CD4-positive, alpha-beta memory T cell (primary cell): ENCODE measurements around the gene CFAP46. TPM values are rescaled to one million over a fixed set of nuclear protein-coding genes. Genes with fewer than 3 reads are reported as not detected.

ENCODE experiments used
- CTCF ChIA-PET: fragments of 350-600 bp; sonication (Branson Sonifier 250); formaldehyde crosslinking; loops from one replicate; lab custom pipeline; 2021; ENCODE audit warnings: inconsistent platforms; ENCODE audit not compliant: partially characterized antibody; lab: Charles Lee
- POLR2A ChIA-PET: fragments of 350-600 bp; sonication (Branson Sonifier 250); formaldehyde crosslinking; loops from one replicate; lab custom pipeline; 2021; ENCODE audit not compliant: partially characterized antibody; lab: Charles Lee
- DNase-seq, 5 donors: peaks; one replicate each; pipeline versions ENCODE4 v3.0.0 to v3.0.0-alpha.2; 2020 to 2022; ENCODE audit warnings: mixed read lengths in 1 of 5
- H3K27ac ChIP-seq: one replicate; pipeline ENCODE4 v1.7.0; 2013; ENCODE audit warnings: low read depth, low read length
- H3K27me3 ChIP-seq: 2 replicates; pipeline ENCODE4 v1.7.0; 2013; ENCODE audit warnings: mild to moderate bottlenecking, low read length, moderate library complexity; ENCODE audit not compliant: insufficient read depth
- H3K36me3 ChIP-seq: 2 replicates; pipeline ENCODE4 v1.7.0; 2013; ENCODE audit warnings: mild to moderate bottlenecking, low read length, moderate library complexity; ENCODE audit not compliant: insufficient read depth
- H3K4me1 ChIP-seq: 2 replicates; pipeline ENCODE4 v1.7.0; 2013; ENCODE audit warnings: mild to moderate bottlenecking, low read length, moderate library complexity; ENCODE audit not compliant: insufficient read depth
- H3K4me3 ChIP-seq, 2 donors: one replicate each; pipeline ENCODE4 v1.7.0; 2013; ENCODE audit warnings: low read length in 2 of 2, mild to moderate bottlenecking in 1 of 2
- H3K9me3 ChIP-seq, 2 donors: one replicate each; pipeline ENCODE4 v1.7.0; 2013; ENCODE audit warnings: low read length in 2 of 2, control low read depth in 1 of 2; ENCODE audit not compliant: control insufficient read depth in 1 of 2
- H3K27ac Mint-ChIP-seq, 7 donors: one replicate each; pipeline ENCODE4 v1.8.0; 2020 to 2021; ENCODE audit warnings: mixed read lengths in 7 of 7, mild to moderate bottlenecking in 6 of 7, inconsistent platforms in 3 of 7, moderate library complexity in 3 of 7
- H3K27me3 Mint-ChIP-seq, 2 donors: one replicate each; pipeline ENCODE4 v1.8.0; 2020 to 2021; ENCODE audit warnings: mixed read lengths in 2 of 2
- H3K36me3 Mint-ChIP-seq, 2 donors: one replicate each; pipeline ENCODE4 v1.8.0; 2020 to 2021; ENCODE audit warnings: mixed read lengths in 2 of 2, inconsistent platforms in 1 of 2, mild to moderate bottlenecking in 1 of 2
- H3K4me1 Mint-ChIP-seq, 4 donors: one replicate each; pipeline ENCODE4 v1.8.0; 2020 to 2021; ENCODE audit warnings: mixed read lengths in 4 of 4, mild to moderate bottlenecking in 1 of 4
- H3K4me3 Mint-ChIP-seq, 8 donors: one replicate each; pipeline ENCODE4 v1.8.0; 2020 to 2021; ENCODE audit warnings: mixed read lengths in 8 of 8, mild to moderate bottlenecking in 7 of 8, moderate library complexity in 6 of 8, inconsistent platforms in 3 of 8
- H3K9me3 Mint-ChIP-seq, 8 donors: one replicate each; pipeline ENCODE4 v1.8.0; 2020 to 2021; ENCODE audit warnings: mixed read lengths in 8 of 8, mild to moderate bottlenecking in 5 of 8, inconsistent platforms in 3 of 8, moderate library complexity in 1 of 8
- intact Hi-C: fragments of 100-400 bp; cut with micrococcal nuclease; formaldehyde crosslinking; loops from one replicate; pipeline ENCODE4 v1.15.1; 2023
- polyA plus RNA-seq, 2 donors: library from polyadenylated mRNA; unstranded; fragments of 300-500 nt; fragmentation: Illumina TruSeq; gene quantifications; one replicate each; pipeline ENCODE4 v1.2.3, GENCODE V29; 2021
- total RNA-seq, 2 experiments: library from RNA; stranded (reverse); gene quantifications; one replicate each; pipeline ENCODE4 v1.2.3, GENCODE V29; 2021

Gene CFAP46
- total and polyA plus RNA-seq, 4 experiments from 2014 or later = not detected

DNA sequence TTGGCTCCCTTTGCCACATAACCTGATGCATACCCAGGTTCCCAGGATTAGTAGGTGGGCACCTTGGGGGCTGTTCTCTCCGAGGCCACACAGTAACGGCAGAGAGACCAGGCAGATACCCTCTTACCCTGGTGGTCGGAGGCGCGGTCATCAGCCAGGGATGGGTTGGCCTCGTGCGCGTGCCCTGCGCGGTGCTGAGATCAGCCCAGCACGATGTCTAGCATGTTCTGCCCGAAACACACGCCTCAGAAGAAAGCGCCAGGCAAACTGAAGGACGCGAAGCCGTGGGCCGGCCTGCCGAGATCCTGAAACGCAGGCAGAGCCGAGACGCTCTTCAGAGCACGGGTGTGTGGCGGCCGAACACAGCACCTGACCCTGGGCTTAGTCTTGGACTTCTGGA lies 34.7 kb upstream of the CFAP46 start:
- H3K4me1 Mint-ChIP-seq = peaks cover 0 to 8% (median 0%) of the 10 kb centered on the region in 4 donors
- no peak for DNase-seq
- H3K4me3 ChIP-seq = no peak overlapping the region
- H3K27ac ChIP-seq = no peak overlapping the region
- no peaks in the 10 kb centered on the region for H3K9me3 ChIP-seq
- ChIA-PET CTCF (no interaction called here), POLR2A (no interaction called here)
- H3K27ac Mint-ChIP-seq = no peak overlapping the region
- no peaks in the 10 kb centered on the region for H3K27me3 ChIP-seq
- peaks cover 4 to 13% of the 10 kb centered on the region in 2 donors for H3K27me3 Mint-ChIP-seq
- no peak overlapping the region for H3K4me3 Mint-ChIP-seq
- H3K36me3 Mint-ChIP-seq = no peaks in the 10 kb centered on the region
- H3K4me1 ChIP-seq = no peaks in the 10 kb centered on the region
- H3K9me3 Mint-ChIP-seq = peaks cover 0 to 3% (median 0%) of the 10 kb centered on the region in 8 donors
- no peaks in the 10 kb centered on the region for H3K36me3 ChIP-seq
- intact Hi-C loops = no loop called here

DNA sequence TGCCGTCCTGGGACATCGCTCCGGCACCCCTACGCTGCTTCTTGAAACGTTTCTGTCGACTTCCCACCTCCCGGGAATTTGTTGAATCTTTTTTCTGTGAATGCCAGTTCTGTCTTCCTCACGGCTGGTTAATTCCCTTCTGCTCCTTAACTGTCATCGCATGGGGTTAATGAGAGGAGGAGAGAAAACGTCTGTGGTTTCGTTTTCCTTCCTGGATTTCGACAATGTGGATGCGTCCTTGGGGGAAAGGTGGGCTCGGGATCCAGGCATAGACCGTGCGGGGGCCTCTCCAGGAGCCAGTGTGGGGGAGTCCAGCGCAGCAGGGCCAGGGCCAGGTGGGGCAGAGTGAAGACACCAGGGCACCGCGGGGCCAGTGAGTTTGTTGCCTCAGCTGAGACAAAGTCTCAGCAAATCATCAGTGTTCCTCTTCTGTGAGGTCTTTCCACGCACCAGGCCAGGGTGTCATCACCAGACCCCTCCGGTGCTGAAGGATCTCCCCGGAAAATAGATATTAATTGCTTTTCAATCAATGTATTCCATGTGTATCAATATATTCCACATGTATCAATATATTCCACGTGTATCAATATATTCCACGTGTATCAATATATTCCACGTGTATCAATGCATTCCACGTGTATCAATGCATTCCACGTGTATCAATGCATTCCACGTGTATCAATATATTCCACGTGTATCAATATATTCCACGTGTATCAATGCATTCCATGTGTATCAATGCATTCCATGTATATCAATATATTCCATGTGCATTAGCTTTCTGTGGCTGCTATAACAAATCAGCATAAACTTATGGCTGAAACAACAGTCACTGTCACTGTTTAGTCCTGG lies 33.7 kb upstream of the CFAP46 start:
- DNase-seq = no peak
- H3K9me3 ChIP-seq = no peaks in the 10 kb centered on the region
- Mint-ChIP-seq H3K36me3 (no peaks in the 10 kb centered on the region), H3K4me1 (peaks cover 0 to 8% (median 0%) of the 10 kb centered on the region in 4 donors), H3K27ac (peak overlapping the region in 1 of 7 donors; percentile 57), H3K27me3 (peaks cover 6 to 19% of the 10 kb centered on the region in 2 donors), H3K4me3 (no peak overlapping the region), H3K9me3 (peaks cover 0 to 3% (median 0%) of the 10 kb centered on the region in 8 donors)
- no peaks in the 10 kb centered on the region for H3K4me1 ChIP-seq
- ChIA-PET POLR2A (no interaction called here), CTCF (no interaction called here)
- intact Hi-C loops = no loop called here
- no peaks in the 10 kb centered on the region for H3K36me3 ChIP-seq
- H3K4me3 ChIP-seq = no peak overlapping the region
- H3K27me3 ChIP-seq = no peaks in the 10 kb centered on the region
- H3K27ac ChIP-seq = no peak overlapping the region

DNA sequence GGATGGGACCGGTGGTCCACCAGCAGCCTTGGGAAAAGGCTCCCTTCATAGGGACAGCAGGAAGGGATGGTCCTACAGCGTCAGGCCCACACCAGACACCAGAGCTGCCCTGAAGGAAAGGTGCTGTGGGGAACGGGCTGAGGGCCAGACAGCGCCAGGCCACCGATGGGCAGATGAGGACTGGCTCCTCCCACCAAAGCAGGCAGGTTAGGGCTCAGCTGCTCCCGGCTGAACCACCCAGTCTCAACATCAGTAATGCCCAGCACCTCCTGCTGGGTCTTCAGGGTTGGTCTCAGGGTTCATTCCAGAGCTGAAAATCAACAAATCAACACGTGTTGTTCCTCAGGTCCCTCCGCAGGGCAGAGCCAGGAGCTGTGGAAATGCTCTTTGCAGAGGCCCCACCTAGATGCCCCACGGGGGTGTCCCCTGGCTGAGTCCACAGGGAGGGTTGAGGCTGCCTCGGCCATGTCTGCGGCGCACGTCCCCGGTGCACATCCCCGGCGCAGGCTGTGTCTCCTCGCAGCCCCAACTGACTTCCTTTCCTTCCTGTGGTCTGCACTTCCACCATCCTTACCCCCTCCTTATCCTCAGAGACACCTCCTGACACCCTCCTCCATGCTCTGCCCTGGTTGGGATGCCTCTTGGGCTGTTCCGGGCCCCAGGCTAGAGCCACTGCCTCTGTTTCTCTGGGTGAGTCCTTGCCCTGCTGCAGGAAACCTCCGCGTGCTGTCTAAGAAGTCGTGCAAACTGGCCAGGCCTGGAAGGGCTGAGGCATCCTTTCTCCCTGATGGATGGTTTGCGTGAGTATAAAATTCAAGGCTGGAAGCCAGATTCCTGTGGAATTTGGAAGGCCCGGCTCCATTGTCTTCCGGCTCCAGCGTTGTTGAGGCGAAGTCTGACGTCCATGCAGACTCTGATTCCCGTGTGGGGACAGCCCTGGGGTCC lies 32.8 kb upstream of the CFAP46 start:
- ChIA-PET POLR2A (no interaction called here), CTCF (no interaction called here)
- H3K9me3 Mint-ChIP-seq = peaks cover 0 to 6% (median 2%) of the 10 kb centered on the region in 8 donors
- intact Hi-C loops = no loop called here
- no peak overlapping the region for H3K27ac ChIP-seq
- no peaks in the 10 kb centered on the region for H3K36me3 ChIP-seq
- H3K4me1 Mint-ChIP-seq = peaks cover 0 to 8% (median 0%) of the 10 kb centered on the region in 4 donors
- H3K4me1 ChIP-seq = no peaks in the 10 kb centered on the region
- no peak for DNase-seq
- no peak overlapping the region for H3K4me3 Mint-ChIP-seq
- H3K9me3 ChIP-seq = no peaks in the 10 kb centered on the region
- H3K4me3 ChIP-seq = no peak overlapping the region
- peaks cover 6 to 19% of the 10 kb centered on the region in 2 donors for H3K27me3 Mint-ChIP-seq
- H3K36me3 Mint-ChIP-seq = no peaks in the 10 kb centered on the region
- no peak overlapping the region for H3K27ac Mint-ChIP-seq
- H3K27me3 ChIP-seq = peaks cover 5% of the 10 kb centered on the region

DNA sequence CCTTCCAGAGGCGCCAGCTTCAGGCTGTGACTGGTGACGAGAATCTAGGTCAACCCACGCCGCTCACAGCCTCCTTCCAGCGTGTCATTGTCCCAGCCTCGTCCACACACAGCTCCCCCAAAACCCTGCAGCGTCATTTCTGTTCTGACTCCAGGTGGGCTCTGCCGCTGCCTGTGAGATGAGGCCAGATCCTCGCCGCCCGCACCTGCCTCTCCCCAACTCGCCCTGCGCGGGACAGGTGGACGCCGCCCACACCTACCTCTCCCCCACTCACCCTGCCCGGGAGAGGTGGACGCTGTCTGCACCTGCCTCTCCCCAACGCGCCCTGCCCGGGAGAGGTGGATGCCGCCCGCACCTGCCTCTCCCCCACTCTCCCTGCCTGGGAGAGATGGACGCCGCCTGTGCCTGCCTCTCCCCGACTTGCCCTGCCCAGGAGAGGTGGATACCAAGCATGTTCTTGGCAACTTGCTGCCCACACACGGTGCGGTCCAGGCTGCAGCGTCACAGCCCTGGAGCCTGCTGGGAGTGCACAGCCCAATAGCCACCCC lies 32.0 kb upstream of the CFAP46 start:
- no peak overlapping the region for H3K27ac ChIP-seq
- intact Hi-C loops = no loop called here
- Mint-ChIP-seq H3K4me1 (peaks cover 0 to 8% (median 0%) of the 10 kb centered on the region in 4 donors), H3K36me3 (no peaks in the 10 kb centered on the region), H3K27me3 (peaks cover 6 to 19% of the 10 kb centered on the region in 2 donors), H3K27ac (no peak overlapping the region), H3K4me3 (no peak overlapping the region), H3K9me3 (peaks cover 0 to 7% (median 2%) of the 10 kb centered on the region in 8 donors)
- no peaks in the 10 kb centered on the region for H3K4me1 ChIP-seq
- no peaks in the 10 kb centered on the region for H3K9me3 ChIP-seq
- H3K4me3 ChIP-seq = no peak overlapping the region
- DNase-seq = no peak
- H3K27me3 ChIP-seq = peaks cover 5% of the 10 kb centered on the region
- POLR2A ChIA-PET = no interaction called here
- no peaks in the 10 kb centered on the region for H3K36me3 ChIP-seq
- CTCF ChIA-PET = no interaction called here

DNA sequence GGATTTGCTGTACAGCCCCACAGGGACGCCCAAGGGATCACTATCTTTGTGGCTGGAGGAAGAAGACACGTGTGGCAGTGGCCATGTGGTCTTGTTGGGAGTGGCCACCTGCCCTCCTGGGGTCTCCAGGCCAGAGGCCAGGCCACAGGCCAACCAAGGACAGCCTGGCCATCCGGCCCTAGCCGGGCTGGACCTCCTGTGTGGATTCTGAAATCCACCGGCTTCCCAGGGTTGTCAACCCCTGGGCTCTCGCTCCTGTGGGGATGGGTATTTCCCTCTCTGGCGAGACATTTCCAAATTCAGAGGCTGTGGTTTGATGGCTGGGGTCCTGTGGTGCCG lies 31.5 kb upstream of the CFAP46 start:
- no peak for DNase-seq
- Mint-ChIP-seq H3K27ac (no peak overlapping the region), H3K9me3 (peaks cover 0 to 7% (median 2%) of the 10 kb centered on the region in 8 donors), H3K4me1 (peaks cover 0 to 8% (median 0%) of the 10 kb centered on the region in 4 donors), H3K4me3 (no peak overlapping the region), H3K36me3 (no peaks in the 10 kb centered on the region), H3K27me3 (peaks cover 6 to 19% of the 10 kb centered on the region in 2 donors)
- intact Hi-C loops = no loop called here
- Histone ChIP-seq H3K27ac (no peak overlapping the region), H3K4me1 (no peaks in the 10 kb centered on the region), H3K9me3 (no peaks in the 10 kb centered on the region), H3K36me3 (no peaks in the 10 kb centered on the region), H3K27me3 (peaks cover 5% of the 10 kb centered on the region), H3K4me3 (no peak overlapping the region)
- POLR2A ChIA-PET = no interaction called here
- CTCF ChIA-PET = no interaction called here

DNA sequence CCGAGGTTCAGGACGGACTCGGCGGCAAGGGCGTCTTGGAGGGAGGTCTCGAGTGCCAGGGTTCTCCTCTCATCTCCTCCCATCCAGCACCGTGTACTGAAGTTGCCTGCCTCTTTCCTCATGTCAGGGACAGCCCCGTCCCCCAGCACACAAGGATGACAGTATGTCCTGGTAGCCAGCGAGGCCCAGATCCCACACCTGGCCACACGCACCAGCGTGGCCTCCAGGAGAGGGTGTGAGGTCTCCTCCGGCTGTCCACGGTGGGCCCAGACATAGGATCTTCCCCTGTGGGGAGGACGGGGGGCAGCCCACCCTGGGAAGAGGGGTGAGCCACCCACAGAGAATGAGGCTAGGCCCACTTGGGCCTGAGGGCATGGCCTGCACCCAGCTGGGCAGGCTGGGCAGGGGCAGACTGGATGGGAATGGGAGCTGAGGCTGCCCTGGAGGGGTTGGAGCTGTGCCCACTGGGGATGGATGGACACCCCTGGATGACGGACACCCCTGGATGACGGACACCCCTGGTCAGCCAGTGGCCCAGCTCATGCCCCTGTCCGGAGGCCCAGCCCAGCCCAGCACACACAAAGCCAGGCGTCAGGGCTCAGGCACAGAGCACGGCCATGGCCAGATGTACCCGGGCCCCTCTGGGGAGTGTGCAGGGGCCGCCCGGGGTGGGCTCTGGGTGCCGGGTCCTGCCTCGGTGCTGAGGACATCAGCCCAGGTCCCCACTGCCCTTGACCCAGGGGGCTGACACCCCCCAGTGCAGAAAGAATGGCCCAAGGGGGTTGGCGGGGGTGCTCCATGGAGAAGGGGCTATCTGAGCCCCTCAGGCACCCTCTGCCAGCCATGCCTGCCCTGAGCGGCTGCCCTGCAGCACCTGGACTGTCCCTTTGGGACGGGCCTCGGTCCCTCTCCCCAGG lies 30.9 kb upstream of the CFAP46 start:
- no peak for DNase-seq
- no peak overlapping the region for H3K4me3 ChIP-seq
- no peaks in the 10 kb centered on the region for H3K9me3 ChIP-seq
- H3K9me3 Mint-ChIP-seq = peaks cover 0 to 7% (median 2%) of the 10 kb centered on the region in 8 donors
- ChIA-PET CTCF (no interaction called here), POLR2A (no interaction called here)
- peaks cover 0 to 8% (median 0%) of the 10 kb centered on the region in 4 donors for H3K4me1 Mint-ChIP-seq
- no peak overlapping the region for H3K4me3 Mint-ChIP-seq
- intact Hi-C loops = no loop called here
- H3K27ac ChIP-seq = no peak overlapping the region
- H3K27ac Mint-ChIP-seq = no peak overlapping the region
- peaks cover 6 to 19% of the 10 kb centered on the region in 2 donors for H3K27me3 Mint-ChIP-seq
- no peaks in the 10 kb centered on the region for H3K36me3 Mint-ChIP-seq
- H3K36me3 ChIP-seq = no peaks in the 10 kb centered on the region
- peaks cover 5% of the 10 kb centered on the region for H3K27me3 ChIP-seq
- no peaks in the 10 kb centered on the region for H3K4me1 ChIP-seq
